OCI-LY7 (cell line): ENCODE measurements around the gene APLP1. TPM values are rescaled to one million over a fixed set of nuclear protein-coding genes. Genes with fewer than 3 reads are reported as not detected.
A peak's percentile ranks its signal among the peaks of the same experiment; 100 is the strongest.
"Not testable (repeated sequence)": the region's sequence is repeated elsewhere in the genome, so short reads cannot be mapped to it uniquely, and the experiment has no call there.

Experiments used
- BruUV-seq: library from RNA; stranded (reverse); fragments of 400-500 nt; replicated peaks from 2 replicates; lab custom pipeline; 2021; lab: Mats Ljungman, UMichigan
- CTCF ChIA-PET: fragments of 300-600 bp; sonication (Branson Sonifier 250); formaldehyde crosslinking; loops from one replicate; lab custom pipeline; 2022; ENCODE audit warnings: antibody characterized with exemption; ENCODE audit not compliant: unreplicated experiment; lab: Charles Lee
- POLR2A ChIA-PET: fragments of 300-600 bp; sonication (Branson Sonifier 250); formaldehyde crosslinking; loops from one replicate; lab custom pipeline; 2022; ENCODE audit warnings: antibody characterized with exemption; lab: Charles Lee
- DNase-seq: peaks from one replicate; pipeline ENCODE4 v3.0.0-alpha.2; 2015; ENCODE audit warnings: low spot score
- H2AFZ ChIP-seq: fragments of 200-600 bp; sonication (generic), shearing (Covaris generic); 2 replicates; pipeline ENCODE4 v1.6.1; 2014; ENCODE audit warnings: mild to moderate bottlenecking, antibody characterized with exemption, low read length, moderate library complexity
- H3K27ac ChIP-seq: fragments of 200-600 bp; sonication (generic); 2 replicates; pipeline ENCODE4 v1.5.1; 2014; ENCODE audit warnings: mixed run types, low read depth, mild to moderate bottlenecking, moderate library complexity, low read length, inconsistent platforms; ENCODE audit not compliant: poor library complexity, severe bottlenecking
- H3K36me3 ChIP-seq: fragments of 200-600 bp; sonication (generic); 2 replicates; pipeline ENCODE4 v1.6.1; 2014; ENCODE audit warnings: mild to moderate bottlenecking, antibody characterized with exemption, low read length, moderate library complexity, mixed read lengths; ENCODE audit not compliant: insufficient read depth
- H3K4me1 ChIP-seq: fragments of 200-600 bp; sonication (generic); 2 replicates; pipeline ENCODE4 v1.5.1; 2014; ENCODE audit warnings: mild to moderate bottlenecking, low read length; ENCODE audit not compliant: insufficient read depth, poor library complexity, severe bottlenecking
- H3K4me2 ChIP-seq: fragments of 200-600 bp; sonication (generic); 2 replicates; pipeline ENCODE4 v1.6.1; 2014; ENCODE audit warnings: mild to moderate bottlenecking, low read length
- H3K4me3 ChIP-seq: fragments of 200-600 bp; sonication (generic); 2 replicates; pipeline ENCODE4 v1.5.1; 2014; ENCODE audit warnings: mild to moderate bottlenecking, low read depth, low read length; ENCODE audit not compliant: poor library complexity, severe bottlenecking
- H3K79me2 ChIP-seq: fragments of 200-600 bp; sonication (generic); 2 replicates; pipeline ENCODE4 v1.6.1; 2016; ENCODE audit warnings: low read depth, mild to moderate bottlenecking, low read length, moderate library complexity, mixed read lengths; ENCODE audit not compliant: insufficient read depth
- H3K9me2 ChIP-seq: fragments of 200-600 bp; sonication (generic); 2 replicates; pipeline ENCODE4 v1.6.1; 2016; ENCODE audit warnings: mild to moderate bottlenecking, low read length, mixed read lengths; ENCODE audit not compliant: insufficient read depth
- H3K9me3 ChIP-seq: fragments of 200-600 bp; sonication (generic); 2 replicates; pipeline ENCODE4 v1.6.1; 2014; ENCODE audit warnings: mild to moderate bottlenecking, mixed run types, low read length, mixed read lengths
- H4K20me1 ChIP-seq: fragments of 200-600 bp; sonication (generic); 2 replicates; pipeline ENCODE4 v1.6.1; 2014; ENCODE audit warnings: mild to moderate bottlenecking, antibody characterized with exemption, low read length, moderate library complexity, mixed read lengths; ENCODE audit not compliant: insufficient read depth
- CTCF ChIP-seq: fragments of 200-600 bp; sonication (generic); conservative IDR thresholded peaks from 2 replicates; pipeline ENCODE4 v1.5.1; 2014; ENCODE audit warnings: mild to moderate bottlenecking, antibody characterized with exemption, low read length, moderate library complexity, mixed read lengths
- EZH2phosphoT487 ChIP-seq: fragments of 200-600 bp; sonication (generic); IDR thresholded peaks from 2 replicates; pipeline ENCODE4 v1.6.1; 2018; ENCODE audit warnings: low read depth, borderline replicate concordance, mild to moderate bottlenecking, mixed run types, antibody characterized with exemption, low read length, moderate library complexity, mixed read lengths
- intact Hi-C: fragments of 100-400 bp; cut with micrococcal nuclease; formaldehyde crosslinking; loops from one replicate; pipeline ENCODE4 v1.10.0; 2022; ENCODE audit not compliant: unreplicated experiment
- total RNA-seq, 2 experiments: library from RNA; depleted of rRNA in 1 of 2; stranded (reverse); fragments of >200 nt in 1 of 2; shearing (Covaris generic) in 1 of 2; gene quantifications; 2 replicates each; pipeline ENCODE4 v1.2.3, GENCODE V29; 2014 to 2022

The APLP1 gene
- total RNA-seq, 2 experiments from 2014 or later = 0.13 to 1.2 TPM

DNA sequence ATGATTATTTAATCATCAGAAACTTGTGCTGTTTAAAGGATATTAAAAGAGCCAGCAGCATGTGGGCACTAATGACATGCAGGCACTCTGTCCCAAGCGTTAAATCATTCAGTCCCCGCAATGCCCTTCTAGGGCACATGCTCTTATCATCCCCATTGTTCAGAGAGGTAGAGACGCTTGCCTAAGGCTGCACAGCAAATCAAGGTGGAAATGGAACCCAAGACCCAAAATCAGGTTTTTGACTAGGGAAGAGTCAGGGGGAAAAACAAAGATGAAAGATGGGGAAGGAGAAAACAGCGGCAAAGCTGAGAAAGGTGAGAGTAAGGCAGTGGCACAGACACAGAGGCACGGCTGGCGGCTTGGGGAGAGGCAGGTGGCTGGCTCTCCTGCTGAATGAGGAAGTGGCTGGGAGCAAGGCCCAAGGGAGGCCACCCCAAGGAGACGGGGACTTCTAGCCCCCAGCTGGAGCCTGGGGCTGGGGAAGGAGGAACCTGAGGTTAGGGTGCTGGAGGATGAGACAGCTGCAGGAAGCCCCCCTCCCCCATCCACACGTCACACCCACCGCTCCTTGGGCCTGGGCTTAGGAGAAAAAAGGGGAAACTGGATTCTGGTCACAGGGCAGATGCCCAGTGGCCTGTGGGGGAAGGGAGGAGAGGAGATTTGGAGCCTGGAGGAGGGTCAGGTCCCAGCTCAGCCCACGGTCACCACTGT is 40.8 kb downstream of the APLP1 start:
- Histone ChIP-seq H3K79me2 (no peaks in the 10 kb centered on the region), H2AFZ (peak overlapping the region; percentile 78; the same call in 1 of the 2 replicates), H3K4me2 (peak overlapping the region; percentile 55), H3K4me3 (peak overlapping the region; percentile 1), H3K36me3 (no peaks in the 10 kb centered on the region), H3K9me2 (no peaks in the 10 kb centered on the region), H3K4me1 (peaks cover 48% of the 10 kb centered on the region), H3K9me3 (no peaks in the 10 kb centered on the region), H3K27ac (peak overlapping the region; percentile 64), H4K20me1 (no peaks in the 10 kb centered on the region)
- ChIA-PET POLR2A (interaction anchor here (0.8 to 1.0 kb wide), 2 partner anchors 9 to 15 kb away, joined by 3 read pairs; no protein-coding TSS in a partner anchor), CTCF (interaction anchor here (0.8 kb wide), 1 partner anchor 26 kb away, joined by 3 read pairs; no protein-coding TSS in a partner anchor)
- TF ChIP-seq EZH2phosphoT487 (no peak), CTCF (no peak)
- intact Hi-C loops = no loop called here
- BruUV-seq = no TSS peak
- DNase-seq = peak; percentile 83

DNA sequence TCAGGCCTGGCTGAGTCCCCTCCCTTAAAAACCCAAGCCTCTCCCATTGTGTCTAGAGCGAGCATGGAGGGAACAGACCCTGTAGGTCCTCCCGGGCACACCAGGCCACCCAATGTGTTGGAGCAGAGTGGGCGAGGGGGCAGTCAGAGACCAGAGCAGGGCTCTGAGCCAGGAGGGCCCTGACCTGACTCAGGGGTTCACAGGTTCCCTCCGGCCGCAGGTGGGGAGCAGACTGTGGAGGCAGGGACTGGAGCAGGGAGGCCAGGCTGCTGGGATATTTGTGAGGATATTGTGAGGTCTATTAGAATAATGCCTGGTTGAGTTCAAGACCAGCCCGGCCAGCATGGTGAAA is 41.3 kb downstream of the APLP1 start:
- H3K9me2 ChIP-seq = no peaks in the 10 kb centered on the region
- ChIA-PET CTCF (interaction anchor here (0.8 kb wide), 1 partner anchor 26 kb away, joined by 3 read pairs; no protein-coding TSS in a partner anchor), POLR2A (no interaction called here)
- peak overlapping the region; percentile 55 for H3K4me2 ChIP-seq
- peak overlapping the region; percentile 64 for H3K27ac ChIP-seq
- no TSS peak for BruUV-seq
- DNase-seq = no peak
- H3K4me1 ChIP-seq = peaks cover 43% of the 10 kb centered on the region
- peak overlapping the region; percentile 1 for H3K4me3 ChIP-seq
- TF ChIP-seq EZH2phosphoT487 = no peak
- TF ChIP-seq CTCF = no peak
- H4K20me1 ChIP-seq = no peaks in the 10 kb centered on the region
- H3K9me3 ChIP-seq = no peaks in the 10 kb centered on the region
- H3K36me3 ChIP-seq = no peaks in the 10 kb centered on the region
- intact Hi-C loops = no loop called here
- no peaks in the 10 kb centered on the region for H3K79me2 ChIP-seq
- peak overlapping the region; percentile 78; the same call in 1 of the 2 replicates for H2AFZ ChIP-seq

GRCh38 chr19:35910355-35910754 is 42.0 kb downstream of the APLP1 start:
- H2AFZ ChIP-seq, H3K36me3 ChIP-seq, POLR2A ChIA-PET, DNase-seq, intact Hi-C loops, H3K4me2 ChIP-seq, H3K9me3 ChIP-seq, H3K4me3 ChIP-seq, BruUV-seq, H3K27ac ChIP-seq, CTCF ChIA-PET, H3K9me2 ChIP-seq, H3K79me2 ChIP-seq, H4K20me1 ChIP-seq: not testable (repeated sequence)
- peaks cover 36% of the 10 kb centered on the region for H3K4me1 ChIP-seq
